ENCODE data around the gene TMCC2. TPM values are rescaled to one million over a fixed set of nuclear protein-coding genes. Genes with fewer than 3 reads are reported as not detected.

The TMCC2 gene
- polyA plus RNA-seq, 1 experiment, result 3.4 TPM

GRCh38 chr1:205190845-205191577 lies 36.7 kb upstream of the TMCC2 start:
- no peak for DNase-seq (ENCODE audit: low read depth)
- ChIA-PET CTCF (interaction anchor here (0.6 to 1.2 kb wide), 3 partner anchors 65 to 422 kb away, joined by 3 to 6 read pairs (median 4); no protein-coding TSS in a partner anchor), POLR2A (no interaction called here)
- H3K4me3 ChIP-seq (ENCODE audit: low read depth, low read length), result no peak overlapping the region
- TF ChIP-seq, protein P1, sequence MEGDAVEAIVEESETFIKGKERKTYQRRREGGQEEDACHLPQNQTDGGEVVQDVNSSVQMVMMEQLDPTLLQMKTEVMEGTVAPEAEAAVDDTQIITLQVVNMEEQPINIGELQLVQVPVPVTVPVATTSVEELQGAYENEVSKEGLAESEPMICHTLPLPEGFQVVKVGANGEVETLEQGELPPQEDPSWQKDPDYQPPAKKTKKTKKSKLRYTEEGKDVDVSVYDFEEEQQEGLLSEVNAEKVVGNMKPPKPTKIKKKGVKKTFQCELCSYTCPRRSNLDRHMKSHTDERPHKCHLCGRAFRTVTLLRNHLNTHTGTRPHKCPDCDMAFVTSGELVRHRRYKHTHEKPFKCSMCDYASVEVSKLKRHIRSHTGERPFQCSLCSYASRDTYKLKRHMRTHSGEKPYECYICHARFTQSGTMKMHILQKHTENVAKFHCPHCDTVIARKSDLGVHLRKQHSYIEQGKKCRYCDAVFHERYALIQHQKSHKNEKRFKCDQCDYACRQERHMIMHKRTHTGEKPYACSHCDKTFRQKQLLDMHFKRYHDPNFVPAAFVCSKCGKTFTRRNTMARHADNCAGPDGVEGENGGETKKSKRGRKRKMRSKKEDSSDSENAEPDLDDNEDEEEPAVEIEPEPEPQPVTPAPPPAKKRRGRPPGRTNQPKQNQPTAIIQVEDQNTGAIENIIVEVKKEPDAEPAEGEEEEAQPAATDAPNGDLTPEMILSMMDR (IDR thresholded peaks at IDR 0.05; ENCODE audit: insufficient read depth, low read depth, low read length), result no peak
- H3K36me3 ChIP-seq (ENCODE audit: control insufficient read depth, insufficient read depth, low read length), result no peaks in the 10 kb centered on the region
- H3K27me3 ChIP-seq (ENCODE audit: control insufficient read depth, insufficient read depth, low read length), result no peaks in the 10 kb centered on the region

DNA sequence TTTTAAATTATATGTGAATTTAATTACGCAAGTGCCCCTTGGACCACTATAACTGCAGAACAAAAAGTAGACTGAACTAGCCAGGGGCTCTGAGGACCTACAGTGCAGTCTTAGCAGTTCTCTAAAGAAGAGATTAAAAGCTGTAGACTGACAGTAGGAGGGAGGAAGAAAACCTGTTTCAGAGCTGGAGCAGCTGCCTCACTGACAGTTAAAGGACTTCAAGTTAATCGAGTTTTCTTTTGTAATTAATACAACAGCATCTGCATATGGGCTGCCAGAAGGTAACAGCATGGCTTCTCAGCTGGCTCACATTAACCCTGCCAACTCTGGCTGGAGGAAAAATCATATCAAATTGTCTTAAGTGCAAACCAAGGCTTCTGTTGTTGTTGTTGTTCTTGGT lies 36.1 kb upstream of the TMCC2 start:
- Histone ChIP-seq H3K27me3 (ENCODE audit: control insufficient read depth, insufficient read depth, low read length) (no peaks in the 10 kb centered on the region), H3K4me3 (ENCODE audit: low read depth, low read length) (no peak overlapping the region), H3K36me3 (ENCODE audit: control insufficient read depth, insufficient read depth, low read length) (no peaks in the 10 kb centered on the region)
- POLR2A ChIA-PET, result no interaction called here
- DNase-seq (ENCODE audit: low read depth), result no peak
- CTCF ChIA-PET, result interaction anchor here (0.6 to 1.2 kb wide), 3 partner anchors 64 to 421 kb away, joined by 3 to 6 read pairs (median 4); no protein-coding TSS in a partner anchor
- TF ChIP-seq, protein P1 (IDR thresholded peaks at IDR 0.05; ENCODE audit: insufficient read depth, low read depth, low read length), result no peak

- ChIA-PET POLR2A (no interaction called here), CTCF (no interaction called here)
- no peak for DNase-seq (ENCODE audit: low read depth)
- TF ChIP-seq, protein P1 (IDR thresholded peaks at IDR 0.05; ENCODE audit: insufficient read depth, low read depth, low read length), result no peak
- no peak overlapping the region for H3K4me3 ChIP-seq (ENCODE audit: low read depth, low read length)
- no peaks in the 10 kb centered on the region for H3K36me3 ChIP-seq (ENCODE audit: control insufficient read depth, insufficient read depth, low read length)
- no peaks in the 10 kb centered on the region for H3K27me3 ChIP-seq (ENCODE audit: control insufficient read depth, insufficient read depth, low read length)
Observed at GRCh38 chr1:205192287-205192686, 35.5 kb upstream of the TMCC2 start.

DNA sequence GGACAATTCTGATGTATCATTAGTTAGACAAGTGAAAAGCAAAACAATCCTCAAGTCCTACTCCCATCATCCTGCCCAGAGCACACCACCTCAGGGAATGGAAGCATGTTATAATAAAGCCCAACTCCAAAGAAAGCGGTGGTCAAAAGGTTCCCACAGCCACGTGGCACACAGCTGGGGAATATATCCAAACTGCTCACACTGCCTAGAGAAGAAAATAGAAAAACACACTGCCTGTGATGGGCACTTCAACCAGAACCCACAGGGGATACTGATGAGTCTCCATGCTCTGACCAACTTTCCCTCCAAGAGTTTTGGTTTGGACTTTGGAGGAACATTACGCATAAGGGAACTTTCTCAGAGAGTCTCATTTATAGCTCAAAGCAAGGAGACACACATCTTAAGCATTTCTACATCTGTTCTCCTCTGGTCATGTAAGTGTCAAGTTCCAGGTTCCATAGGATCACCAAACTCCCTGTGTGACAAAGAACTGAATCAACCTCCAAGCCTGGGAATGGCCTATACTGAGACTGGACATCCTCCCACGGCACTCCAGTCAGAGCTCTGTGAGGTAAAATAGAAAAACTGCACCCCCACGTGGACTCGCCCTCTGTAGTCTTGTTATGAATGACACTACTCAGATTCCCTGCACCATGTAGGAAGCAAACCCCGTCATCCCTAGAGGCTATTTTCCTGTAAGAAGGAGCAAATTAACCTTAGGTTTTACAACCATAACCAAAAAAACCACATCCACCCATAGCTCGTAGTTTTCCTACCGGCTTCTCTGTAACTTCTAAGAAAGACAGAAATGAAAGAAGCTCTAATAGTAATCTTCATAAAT lies 28.4 kb upstream of the TMCC2 start:
- ChIA-PET POLR2A (no interaction called here), CTCF (interaction anchor here (0.7 to 4.7 kb wide), 5 partner anchors 11 to 95 kb away, joined by 3 to 18 read pairs (median 4); partner anchors contain the start of gene TMCC2)
- peak; percentile 34 for DNase-seq (ENCODE audit: low read depth)
- Histone ChIP-seq H3K27me3 (ENCODE audit: control insufficient read depth, insufficient read depth, low read length) (no peaks in the 10 kb centered on the region), H3K36me3 (ENCODE audit: control insufficient read depth, insufficient read depth, low read length) (no peaks in the 10 kb centered on the region), H3K4me3 (ENCODE audit: low read depth, low read length) (no peak overlapping the region)
- TF ChIP-seq, protein P1 (IDR thresholded peaks at IDR 0.05; ENCODE audit: insufficient read depth, low read depth, low read length), result no peak

- Histone ChIP-seq H3K27me3 (ENCODE audit: control insufficient read depth, insufficient read depth, low read length) (no peaks in the 10 kb centered on the region), H3K4me3 (ENCODE audit: low read depth, low read length) (no peak overlapping the region), H3K36me3 (ENCODE audit: control insufficient read depth, insufficient read depth, low read length) (no peaks in the 10 kb centered on the region)
- no peak for DNase-seq (ENCODE audit: low read depth)
- ChIA-PET POLR2A (no interaction called here), CTCF (interaction anchor here (1.4 to 4.7 kb wide), 3 partner anchors 11 to 58 kb away, joined by 4 to 18 read pairs (median 6); partner anchors contain the start of gene TMCC2)
- TF ChIP-seq, protein P1 (IDR thresholded peaks at IDR 0.05; ENCODE audit: insufficient read depth, low read depth, low read length), result no peak
Observed at GRCh38 chr1:205199931-205200299, 27.8 kb upstream of the TMCC2 start.
